ENCODE measurements around the gene MGRN1. TPM values are rescaled to one million over a fixed set of nuclear protein-coding genes. Genes with fewer than 3 reads are reported as not detected.

The MGRN1 gene
- total RNA-seq, 2 experiments from 2014 or later: 46.5 to 48.6 TPM

Small RNA genes lying within 50 kb of the gene (microRNA-seq; reads per million reads assigned to microRNA genes)
- gene MIR6769A (ENCODE audit: borderline microRNAs expressed): not detected

Other genes starting within 250 kb of the MGRN1 start
- gene CORO7, start 208.2 kb upstream of the MGRN1 start, total RNA-seq: 100 to 1,000 TPM; 950 to 991 TPM
- 10 to 100 TPM; 13.8 to 17.4 TPM for gene DNAJA3, start 199.0 kb upstream of the MGRN1 start, total RNA-seq
- 10 to 100 TPM; 30.5 to 31.8 TPM for gene NMRAL1, start 150.2 kb upstream of the MGRN1 start, total RNA-seq
- 10 to 100 TPM; 31.7 to 36.4 TPM for gene HMOX2, start 148.4 kb upstream of the MGRN1 start, total RNA-seq
- 10 to 100 TPM; 21.7 to 25.0 TPM for gene CDIP1, start 86.1 kb upstream of the MGRN1 start, total RNA-seq
- under 1 TPM; 0.27 to 0.42 TPM for gene C16orf96, start 68.5 kb upstream of the MGRN1 start, total RNA-seq
- 10 to 100 TPM; 17.1 to 19.9 TPM for gene UBALD1, start 9.9 kb upstream of the MGRN1 start, total RNA-seq
- gene NUDT16L1, start 68.7 kb downstream of the MGRN1 start, total RNA-seq: 10 to 100 TPM; 72.9 to 76.5 TPM
- gene ANKS3, start 109.4 kb downstream of the MGRN1 start, total RNA-seq: 10 to 100 TPM in 1 of 2 experiments, 1 to 10 TPM in 1; 8.6 to 11.8 TPM
- not detected for gene DNAAF8, start 109.7 kb downstream of the MGRN1 start, total RNA-seq
- 10 to 100 TPM; 12.1 to 15.9 TPM for gene ZNF500, start 142.3 kb downstream of the MGRN1 start, total RNA-seq
- gene SEPTIN12, start 163.5 kb downstream of the MGRN1 start, total RNA-seq: under 1 TPM in 1 of 2 experiments, not detected in 1; 0.72 TPM
- not detected for gene SMIM22, start 170.5 kb downstream of the MGRN1 start, total RNA-seq
- 1 to 10 TPM; 7.9 to 8.6 TPM for gene ROGDI, start 177.8 kb downstream of the MGRN1 start, total RNA-seq
- gene GLYR1, start 222.5 kb downstream of the MGRN1 start, total RNA-seq: 10 to 100 TPM; 71.8 to 76.7 TPM
- gene UBN1, start 222.7 kb downstream of the MGRN1 start, total RNA-seq: 10 to 100 TPM; 57.1 to 65.3 TPM

Data from CD8-positive, alpha-beta T cell (primary cell).